Parathyroid adenoma (tissue), 2 donors: ENCODE measurements around the gene ZC3H4.
"Not testable (repeated sequence)": the region's sequence is repeated elsewhere in the genome, so short reads cannot be mapped to it uniquely, and the experiment has no call there.

Experiments
- H2AFZ ChIP-seq: fragments of 300-600 bp; sonication (generic); one replicate; pipeline ENCODE4 v1.7.0; 2017; ENCODE audit warnings: antibody characterized with exemption, mild to moderate bottlenecking
- H3K27ac ChIP-seq: fragments of 300-600 bp; sonication (generic); one replicate; pipeline ENCODE4 v1.7.0; 2017
- H3K27me3 ChIP-seq: fragments of 300-600 bp; sonication (generic); one replicate; pipeline ENCODE4 v1.7.0; 2017; ENCODE audit warnings: low read length; ENCODE audit not compliant: control insufficient read depth, insufficient read depth
- H3K36me3 ChIP-seq: fragments of 300-600 bp; sonication (generic); one replicate; pipeline ENCODE4 v1.7.0; 2017; ENCODE audit warnings: low read length; ENCODE audit not compliant: control insufficient read depth, insufficient read depth
- H3K4me1 ChIP-seq: fragments of 300-600 bp; sonication (generic); one replicate; pipeline ENCODE4 v1.7.0; 2017; ENCODE audit warnings: control low read depth
- H3K4me2 ChIP-seq: fragments of 300-600 bp; sonication (generic); one replicate; pipeline ENCODE4 v1.7.0; 2017; ENCODE audit warnings: low read length
- H3K4me3 ChIP-seq: fragments of 300-600 bp; sonication (generic); one replicate; pipeline ENCODE4 v1.7.0; 2017; ENCODE audit warnings: low read depth, low read length
- H3K79me2 ChIP-seq: fragments of 300-600 bp; sonication (generic); one replicate; pipeline ENCODE4 v1.7.0; 2017; ENCODE audit warnings: control low read depth
- H3K9ac ChIP-seq: fragments of 300-600 bp; sonication (generic); one replicate; pipeline ENCODE4 v1.7.0; 2017; ENCODE audit warnings: mild to moderate bottlenecking
- H3K9me3 ChIP-seq: fragments of 300-600 bp; sonication (generic); one replicate; pipeline ENCODE4 v1.7.0; 2017; ENCODE audit warnings: low read length; ENCODE audit not compliant: control insufficient read depth
- TF ChIP-seq, protein P1 (sequence below): fragments of 300-600 bp; sonication (generic); IDR thresholded peaks from one replicate; pipeline ENCODE4 v1.7.0; 2017; ENCODE audit warnings: antibody characterized with exemption, mild to moderate bottlenecking
- donor health status: primary hyperparathyroidism.

ZC3H4 gene

DNA sequence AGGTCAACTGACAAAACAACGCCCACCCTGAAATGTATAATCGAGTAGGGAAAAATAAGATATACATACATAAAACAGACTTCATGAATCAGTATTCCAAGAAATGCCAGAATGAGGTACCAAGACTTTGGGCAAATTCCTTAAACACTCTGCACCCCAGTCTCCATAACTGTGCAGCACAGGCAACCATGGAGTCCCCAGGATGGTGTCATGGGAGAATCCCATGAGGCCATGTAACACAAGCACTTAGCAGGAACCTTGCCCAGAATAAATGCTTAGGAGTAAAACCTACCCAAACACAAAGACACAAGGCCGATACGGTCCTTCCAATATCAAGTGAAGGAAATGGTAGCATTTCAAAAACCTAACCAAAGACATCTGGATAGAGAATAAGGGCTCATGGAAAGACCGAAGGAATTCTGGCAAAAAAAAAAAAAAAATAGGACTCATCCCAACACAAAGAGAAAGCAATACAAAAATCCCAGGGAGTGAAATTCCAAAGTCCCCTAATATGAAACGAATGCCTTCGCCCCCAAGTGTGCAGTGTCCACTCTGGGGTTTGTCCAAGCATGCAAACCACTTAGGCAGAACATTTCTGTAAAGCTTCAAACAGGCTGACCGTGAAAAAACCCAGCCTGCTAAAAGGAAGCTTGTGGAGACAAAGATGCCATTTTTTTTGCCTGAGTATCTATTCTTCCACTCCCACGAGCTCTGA is 11.1 kb downstream of the ZC3H4 start:
- Histone ChIP-seq H3K27ac (peak overlapping the region; percentile 29), H3K9ac (no peak overlapping the region), H3K36me3 (no peaks in the 10 kb centered on the region)

DNA sequence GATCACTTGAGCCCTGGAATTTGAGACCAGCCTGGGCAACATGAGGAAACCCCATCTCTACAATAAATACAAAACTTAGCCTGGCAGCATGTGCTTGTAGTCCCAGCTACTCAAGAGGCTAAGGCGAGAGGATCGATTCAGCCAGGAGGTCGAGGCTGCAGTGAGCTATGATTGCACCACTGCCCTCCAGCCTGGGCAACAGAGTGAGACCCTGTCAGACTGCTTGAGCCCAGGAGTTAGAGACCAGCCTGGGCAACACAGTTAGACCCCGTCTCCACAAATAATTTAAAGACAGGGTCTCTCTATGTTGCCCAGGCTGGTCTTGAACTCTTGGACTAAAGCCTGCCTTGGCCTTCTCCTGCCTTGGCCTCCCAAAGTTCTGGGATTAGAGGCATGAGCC is 12.5 kb downstream of the ZC3H4 start:
- not testable (repeated sequence) for H2AFZ ChIP-seq, H3K9ac ChIP-seq, H3K4me2 ChIP-seq, H3K36me3 ChIP-seq, H3K27ac ChIP-seq, H3K9me3 ChIP-seq, H3K4me3 ChIP-seq, H3K27me3 ChIP-seq
- Histone ChIP-seq H3K79me2 (peaks cover 23% of the 10 kb centered on the region), H3K4me1 (peaks cover 34% of the 10 kb centered on the region)

More for the DNA sequence above, 11.1 kb downstream of the ZC3H4 start:
- TF ChIP-seq, protein P1, sequence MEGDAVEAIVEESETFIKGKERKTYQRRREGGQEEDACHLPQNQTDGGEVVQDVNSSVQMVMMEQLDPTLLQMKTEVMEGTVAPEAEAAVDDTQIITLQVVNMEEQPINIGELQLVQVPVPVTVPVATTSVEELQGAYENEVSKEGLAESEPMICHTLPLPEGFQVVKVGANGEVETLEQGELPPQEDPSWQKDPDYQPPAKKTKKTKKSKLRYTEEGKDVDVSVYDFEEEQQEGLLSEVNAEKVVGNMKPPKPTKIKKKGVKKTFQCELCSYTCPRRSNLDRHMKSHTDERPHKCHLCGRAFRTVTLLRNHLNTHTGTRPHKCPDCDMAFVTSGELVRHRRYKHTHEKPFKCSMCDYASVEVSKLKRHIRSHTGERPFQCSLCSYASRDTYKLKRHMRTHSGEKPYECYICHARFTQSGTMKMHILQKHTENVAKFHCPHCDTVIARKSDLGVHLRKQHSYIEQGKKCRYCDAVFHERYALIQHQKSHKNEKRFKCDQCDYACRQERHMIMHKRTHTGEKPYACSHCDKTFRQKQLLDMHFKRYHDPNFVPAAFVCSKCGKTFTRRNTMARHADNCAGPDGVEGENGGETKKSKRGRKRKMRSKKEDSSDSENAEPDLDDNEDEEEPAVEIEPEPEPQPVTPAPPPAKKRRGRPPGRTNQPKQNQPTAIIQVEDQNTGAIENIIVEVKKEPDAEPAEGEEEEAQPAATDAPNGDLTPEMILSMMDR: no peak
- Histone ChIP-seq H3K79me2 (peaks cover 33% of the 10 kb centered on the region), H3K27me3 (no peaks in the 10 kb centered on the region), H3K9me3 (no peaks in the 10 kb centered on the region), H3K4me1 (peaks cover 31% of the 10 kb centered on the region), H3K4me3 (no peak overlapping the region), H2AFZ (no peak overlapping the region), H3K4me2 (no peak overlapping the region)

DNA sequence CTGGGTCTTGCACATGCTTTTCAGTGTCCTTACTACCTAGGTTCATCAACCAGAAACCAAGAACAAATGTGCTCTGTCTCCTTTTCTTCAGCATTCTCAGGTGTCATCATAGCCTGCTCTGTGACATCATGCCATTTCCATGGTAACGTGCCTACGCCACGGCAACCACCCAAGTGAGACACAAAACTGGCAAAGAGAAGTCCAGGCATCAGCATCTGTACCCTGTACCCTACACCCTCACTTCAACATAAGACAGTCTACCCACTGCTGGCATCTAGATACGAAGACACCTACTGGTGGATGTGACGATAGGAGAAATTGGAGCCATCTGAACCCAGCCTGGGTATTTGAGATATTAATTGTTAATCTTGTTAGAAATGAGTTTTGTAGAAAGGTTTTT is 13.3 kb downstream of the ZC3H4 start:
- peaks cover 36% of the 10 kb centered on the region for H3K4me1 ChIP-seq
- H3K4me2 ChIP-seq: no peak overlapping the region

DNA sequence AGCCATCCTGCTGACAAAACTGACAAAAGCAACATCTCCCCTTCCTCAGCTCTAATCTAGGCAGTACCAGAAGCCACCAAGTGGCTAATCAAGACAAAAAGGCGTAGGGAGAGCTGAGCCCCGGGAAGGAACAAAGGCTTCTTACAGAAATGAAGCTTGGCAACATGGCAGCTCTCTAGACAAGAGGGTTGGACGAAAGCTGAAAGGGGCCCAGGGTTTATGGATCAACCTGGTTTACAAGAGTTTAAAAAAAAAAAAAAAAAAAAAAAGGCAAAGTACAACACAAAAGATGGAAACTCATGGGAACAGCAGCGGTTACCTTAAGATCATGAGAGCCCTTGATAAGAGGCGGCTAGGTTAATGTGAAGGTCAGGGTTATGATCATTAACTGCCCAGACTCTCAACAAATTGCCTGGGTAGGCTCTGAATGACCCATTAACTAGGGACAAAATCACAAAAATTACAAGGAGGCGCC is 14.0 kb downstream of the ZC3H4 start:
- TF ChIP-seq, protein P1: no peak
- Histone ChIP-seq H3K27ac (peak overlapping the region; percentile 86), H3K9me3 (no peaks in the 10 kb centered on the region), H3K4me2 (no peak overlapping the region), H3K9ac (no peak overlapping the region), H3K36me3 (no peaks in the 10 kb centered on the region), H2AFZ (no peak overlapping the region), H3K27me3 (no peaks in the 10 kb centered on the region), H3K4me3 (no peak overlapping the region), H3K4me1 (peaks cover 40% of the 10 kb centered on the region), H3K79me2 (peaks cover 12% of the 10 kb centered on the region)

More for the DNA sequence above, 13.3 kb downstream of the ZC3H4 start:
- Histone ChIP-seq H3K27me3 (no peaks in the 10 kb centered on the region), H3K79me2 (peaks cover 17% of the 10 kb centered on the region), H3K27ac (no peak overlapping the region), H3K9me3 (no peaks in the 10 kb centered on the region), H3K4me3 (no peak overlapping the region), H3K36me3 (no peaks in the 10 kb centered on the region), H3K9ac (no peak overlapping the region), H2AFZ (no peak overlapping the region)
- TF ChIP-seq, protein P1: no peak

DNA sequence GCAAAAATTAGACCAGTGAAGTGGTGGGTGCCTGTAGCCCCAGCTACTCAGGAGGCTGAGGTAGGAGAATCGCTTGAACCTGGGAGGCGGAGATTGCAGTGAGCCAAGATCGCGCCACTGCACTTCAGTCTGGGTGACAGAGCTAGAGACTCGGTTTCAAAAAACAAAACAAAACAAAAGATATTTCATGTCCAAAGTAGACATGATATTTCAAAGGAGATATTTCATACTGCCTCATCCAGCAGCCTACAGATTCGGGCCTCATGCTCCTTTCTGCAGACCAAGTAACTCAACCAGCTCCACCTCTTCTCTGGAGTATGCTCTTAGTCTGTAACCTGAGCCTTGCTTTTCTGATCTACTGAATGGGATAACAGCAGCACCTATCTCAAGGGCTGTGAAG is 15.0 kb downstream of the ZC3H4 start:
- H3K9me3 ChIP-seq: no peaks in the 10 kb centered on the region
- H3K9ac ChIP-seq: no peak overlapping the region
- no peak overlapping the region for H2AFZ ChIP-seq
- H3K4me1 ChIP-seq: peaks cover 50% of the 10 kb centered on the region
- no peaks in the 10 kb centered on the region for H3K36me3 ChIP-seq
- no peak overlapping the region for H3K4me2 ChIP-seq
- H3K4me3 ChIP-seq: no peak overlapping the region
- TF ChIP-seq, protein P1: no peak
- no peaks in the 10 kb centered on the region for H3K27me3 ChIP-seq
- H3K27ac ChIP-seq: peak overlapping the region; percentile 86
- peaks cover 10% of the 10 kb centered on the region for H3K79me2 ChIP-seq
